ENCODE measurements around the gene ATAD1. TPM values are rescaled to one million over a fixed set of nuclear protein-coding genes. Genes with fewer than 3 reads are reported as not detected.

The ATAD1 gene
- total and polyA plus RNA-seq, 2 of the 4 experiments (the other 2 are of a cell fraction): 12.7 to 21.9 TPM

Small RNA genes within 50 kb of the gene (microRNA-seq; reads per million reads assigned to microRNA genes)
- not detected for gene RN7SL78P (ENCODE audit: insufficient read depth, insufficient read length)

Small RNA genes within 50 kb of the gene (small RNA-seq; reads per million reads assigned to genes)
- gene RN7SL78P: 0 reads per million in 5 experiments

Other genes with a start within 250 kb of the ATAD1 start
- 55.0 and 58.6 TPM in 2 replicates for gene PAPSS2, start 158.3 kb downstream of the ATAD1 start, total RNA-seq (2012; rRNA removed)
- gene PAPSS2, start 158.3 kb downstream of the ATAD1 start, polyA plus RNA-seq (2012; rRNA removed): 51.1 and 63.3 TPM in 2 replicates
- gene KLLN, start 45.3 kb upstream of the ATAD1 start, total RNA-seq (2012; rRNA removed): 0.36 and 0.56 TPM in 2 replicates
- 0.26 and 0.36 TPM in 2 replicates for gene KLLN, start 45.3 kb upstream of the ATAD1 start, polyA plus RNA-seq (2012; rRNA removed)
- gene PTEN, start 45.4 kb upstream of the ATAD1 start, total RNA-seq (2012; rRNA removed): 38.9 and 88.0 TPM in 2 replicates
- gene PTEN, start 45.4 kb upstream of the ATAD1 start, polyA plus RNA-seq (2012; rRNA removed): 12.0 and 14.5 TPM in 2 replicates

Data from IMR-90 (cell line).